ENCODE data around the gene CD160. TPM values are rescaled to one million over a fixed set of nuclear protein-coding genes. Genes with fewer than 3 reads are reported as not detected.

CD160 gene
- polyA plus RNA-seq, 6 donors from 2014 or later, result 0.24 to 0.86 (median 0.51) TPM; not detected in 1

DNA sequence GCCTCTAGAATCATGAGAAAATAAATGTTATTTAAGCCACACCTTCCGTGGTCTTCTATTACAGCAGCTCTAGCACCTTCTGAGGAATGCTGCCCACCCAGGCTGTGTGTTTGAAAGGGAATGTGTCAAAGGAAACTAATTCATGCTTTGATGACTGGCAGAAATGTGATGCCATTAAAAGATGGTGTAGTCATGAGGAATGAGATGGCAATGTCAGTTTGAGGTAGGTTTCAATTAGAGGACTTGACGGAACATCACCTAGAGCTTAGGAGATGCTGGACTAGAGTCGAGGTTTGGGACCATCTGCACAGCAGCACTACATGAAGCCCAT is 22.7 kb upstream of the CD160 start:
- no peak overlapping the region for H3K4me3 Mint-ChIP-seq
- peaks cover 0 to 6% (median 0%) of the 10 kb centered on the region in 3 donors for H3K27me3 Mint-ChIP-seq
- ATAC-seq (ENCODE audit: low read depth in 2 of 2) (no peak), DNase-seq (no peak)
- H3K27ac Mint-ChIP-seq, result peak overlapping the region in 1 of 6 donors; percentile 57
- no peaks in the 10 kb centered on the region for H3K36me3 Mint-ChIP-seq
- H3K9me3 Mint-ChIP-seq, result peaks cover 0 to 2% (median 0%) of the 10 kb centered on the region in 7 donors
- H3K4me1 Mint-ChIP-seq, result peaks cover 0 to 6% (median 4%) of the 10 kb centered on the region in 3 donors

DNA sequence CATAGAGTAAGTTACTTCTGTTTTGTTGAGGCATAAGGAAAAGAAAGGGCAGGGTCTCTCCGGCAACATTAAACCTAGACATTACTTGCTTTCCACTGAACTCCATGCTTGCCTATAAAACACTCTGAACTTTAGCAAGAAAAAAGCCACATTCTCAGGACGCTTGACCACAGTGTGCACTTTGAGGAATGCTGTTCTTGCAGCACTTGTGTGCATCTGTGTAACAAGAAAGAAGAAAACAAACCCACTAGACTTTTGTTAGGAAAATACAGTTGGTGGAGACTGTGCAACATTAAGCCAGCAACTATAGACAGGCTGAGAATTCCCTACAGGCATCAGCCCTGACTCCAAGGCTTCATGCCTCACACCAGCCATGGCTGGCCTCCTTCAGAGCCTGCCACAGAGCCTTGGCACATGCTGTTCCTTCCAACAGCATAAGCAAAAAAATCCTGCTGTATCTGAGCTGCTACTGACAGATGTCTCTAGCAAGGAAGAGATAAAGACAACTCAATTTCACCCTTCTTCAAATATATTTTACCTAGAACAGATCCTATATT is 17.9 kb upstream of the CD160 start:
- Mint-ChIP-seq H3K27me3 (peaks cover 0 to 6% (median 0%) of the 10 kb centered on the region in 3 donors), H3K36me3 (no peaks in the 10 kb centered on the region), H3K4me1 (peaks cover 0 to 4% (median 0%) of the 10 kb centered on the region in 3 donors), H3K4me3 (no peak overlapping the region), H3K9me3 (peaks cover 0 to 2% (median 0%) of the 10 kb centered on the region in 7 donors), H3K27ac (no peak overlapping the region)
- no peak for DNase-seq
- no peak for ATAC-seq (ENCODE audit: low read depth in 2 of 2)

DNA sequence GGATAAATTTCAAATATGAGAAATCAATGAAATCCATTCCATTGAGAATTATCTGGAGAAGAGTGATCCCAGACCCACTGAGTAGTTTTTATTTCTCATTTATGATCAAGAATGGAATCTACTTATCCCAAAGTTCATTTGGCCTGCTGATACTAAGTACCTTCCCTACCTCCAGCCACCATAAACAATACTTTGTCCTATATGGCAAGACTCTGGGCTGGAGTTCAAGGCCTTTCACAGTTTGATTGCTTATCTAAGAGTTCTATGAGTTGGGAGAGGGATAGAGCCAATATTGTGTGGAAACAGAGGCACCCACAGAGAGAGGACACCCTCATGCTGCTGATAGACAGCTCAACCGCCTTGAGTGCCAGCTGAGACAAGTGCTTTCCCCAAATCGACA is 17.2 kb upstream of the CD160 start:
- no peaks in the 10 kb centered on the region for H3K9me3 Mint-ChIP-seq
- no peak overlapping the region for H3K27ac Mint-ChIP-seq
- no peaks in the 10 kb centered on the region for H3K36me3 Mint-ChIP-seq
- ATAC-seq (ENCODE audit: low read depth in 2 of 2), result no peak
- no peaks in the 10 kb centered on the region for H3K4me1 Mint-ChIP-seq
- no peak for DNase-seq
- no peak overlapping the region for H3K4me3 Mint-ChIP-seq
- peaks cover 0 to 3% (median 0%) of the 10 kb centered on the region in 3 donors for H3K27me3 Mint-ChIP-seq

DNA sequence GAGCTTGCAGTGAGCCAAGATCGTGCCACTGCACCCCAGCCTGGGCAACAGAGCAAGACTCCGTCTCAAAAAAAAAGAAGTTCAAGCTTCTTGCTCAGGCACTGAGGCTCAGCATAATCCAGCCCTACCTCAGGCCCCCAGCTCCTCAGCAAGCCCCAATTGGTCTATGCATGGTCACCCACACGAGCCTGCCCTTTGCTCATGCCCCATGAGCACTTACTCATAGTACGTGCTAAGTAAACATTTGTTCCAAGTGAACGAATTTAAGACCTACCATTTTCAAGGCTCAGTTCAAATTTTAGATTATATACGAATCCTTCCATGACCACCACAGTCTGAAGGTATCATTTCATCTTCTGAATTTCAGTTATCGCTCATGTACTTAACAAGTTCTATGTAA is 16.5 kb upstream of the CD160 start:
- no peaks in the 10 kb centered on the region for H3K9me3 Mint-ChIP-seq
- H3K36me3 Mint-ChIP-seq, result no peaks in the 10 kb centered on the region
- H3K27me3 Mint-ChIP-seq, result no peaks in the 10 kb centered on the region
- no peak overlapping the region for H3K27ac Mint-ChIP-seq
- no peak for ATAC-seq (ENCODE audit: low read depth in 2 of 2)
- DNase-seq, result no peak
- no peaks in the 10 kb centered on the region for H3K4me1 Mint-ChIP-seq
- no peak overlapping the region for H3K4me3 Mint-ChIP-seq

DNA sequence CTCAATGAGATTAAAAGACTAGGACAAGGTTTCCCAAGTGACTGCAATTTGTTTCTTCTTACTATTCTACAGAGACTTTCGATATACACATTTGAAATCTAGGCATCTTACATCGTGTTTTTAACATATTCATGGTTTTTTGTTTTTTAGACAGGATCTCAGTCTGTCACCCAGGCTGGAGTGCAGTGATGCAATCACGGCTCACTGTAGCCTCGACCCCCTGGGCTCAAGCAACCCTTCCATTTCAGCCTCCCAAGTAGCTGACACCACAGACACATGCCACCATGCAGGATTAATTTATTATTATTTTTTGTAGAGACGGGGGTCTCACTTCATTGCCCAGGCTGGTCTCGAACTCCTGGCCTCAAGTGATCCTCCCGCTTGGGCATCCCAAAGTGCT is 13.7 kb upstream of the CD160 start:
- Mint-ChIP-seq H3K9me3 (peaks cover 0 to 4% (median 0%) of the 10 kb centered on the region in 7 donors), H3K4me3 (no peak overlapping the region), H3K27me3 (peaks cover 0 to 8% (median 0%) of the 10 kb centered on the region in 3 donors), H3K36me3 (peaks cover 4 to 7% of the 10 kb centered on the region in 2 donors), H3K27ac (no peak overlapping the region), H3K4me1 (peaks cover 0 to 2% (median 0%) of the 10 kb centered on the region in 3 donors)
- no peak for DNase-seq
- ATAC-seq (ENCODE audit: low read depth in 2 of 2), result no peak

DNA sequence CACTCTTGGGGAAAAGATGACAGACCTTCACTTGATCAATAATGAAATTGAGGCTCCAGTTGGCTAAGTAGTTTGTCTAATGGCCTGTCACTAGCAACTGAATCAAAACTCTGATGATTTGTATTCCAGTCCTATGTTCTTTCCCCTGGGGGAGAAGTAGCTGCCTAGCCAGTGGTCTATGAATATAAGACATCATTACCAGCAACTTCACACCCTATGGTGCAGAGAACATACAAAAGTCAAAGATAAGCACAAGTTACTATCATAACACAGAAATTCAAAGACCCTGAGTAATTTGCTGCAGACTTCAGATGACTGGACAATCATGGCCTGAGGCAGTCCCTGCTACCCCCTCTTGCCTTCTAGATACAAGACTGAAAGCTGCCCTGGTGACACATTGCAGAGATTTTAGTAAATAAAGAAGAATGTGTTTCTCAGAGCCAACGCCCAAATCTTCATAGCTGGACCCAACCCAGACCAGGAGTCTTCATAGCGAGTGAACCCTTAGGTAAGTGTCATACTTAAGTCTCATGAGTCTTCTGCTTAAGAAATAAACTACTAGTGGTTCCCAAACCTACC is 13.1 kb upstream of the CD160 start:
- peaks cover 0 to 4% (median 0%) of the 10 kb centered on the region in 7 donors for H3K9me3 Mint-ChIP-seq

DNA sequence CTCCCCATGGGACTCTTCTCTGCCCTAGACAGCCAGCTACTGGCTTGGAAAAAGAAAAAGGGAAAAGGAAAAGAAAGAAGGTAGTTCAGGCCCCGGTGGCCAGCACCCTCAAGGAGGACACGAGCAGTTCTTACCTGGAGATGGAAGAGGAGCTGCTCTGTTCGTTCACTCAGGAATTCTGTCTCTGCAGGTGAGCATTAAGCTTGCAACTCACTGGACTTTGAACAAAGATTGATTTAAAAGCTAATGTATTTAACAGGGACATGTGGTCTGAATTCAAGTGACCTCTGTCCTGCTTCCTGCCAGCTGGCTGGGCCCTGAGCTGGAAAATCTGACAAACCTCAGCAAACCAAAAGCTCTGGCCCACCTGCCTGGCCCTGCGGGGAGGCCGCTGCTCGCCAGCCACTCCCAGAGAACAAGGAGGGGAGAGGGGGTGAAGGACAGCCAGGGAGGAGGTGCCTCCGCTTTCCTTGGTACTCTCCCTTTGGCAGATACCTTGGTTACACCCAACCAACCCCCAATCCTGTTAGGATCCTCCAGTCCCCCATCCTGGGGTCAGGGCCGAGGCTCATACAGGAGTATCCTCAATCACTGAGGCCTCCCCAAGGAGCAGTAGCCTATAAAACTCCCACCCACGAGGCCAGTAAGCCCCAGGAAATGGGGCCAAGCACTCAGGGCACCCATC is 12.0 kb upstream of the CD160 start, which contains the start of gene PDZK1:
TSS of gene PDZK1 (minus strand) at position 186 of the 685 bp plus-strand sequence. CDS start 19,347 bp downstream, outside the sequence.
- no peak for ATAC-seq (ENCODE audit: low read depth in 2 of 2)
- no peak for DNase-seq
- H3K9me3 Mint-ChIP-seq, result peaks cover 0 to 4% (median 0%) of the 10 kb centered on the region in 7 donors
- H3K27me3 Mint-ChIP-seq, result peaks cover 0 to 8% (median 0%) of the 10 kb centered on the region in 3 donors
- H3K36me3 Mint-ChIP-seq, result peaks cover 4 to 7% of the 10 kb centered on the region in 2 donors
- no peak within 1 kb of the TSS for H3K4me3 Mint-ChIP-seq
- peak within 1 kb of the TSS in 1 of 6 donors; percentile 62 for H3K27ac Mint-ChIP-seq
- H3K4me1 Mint-ChIP-seq, result peaks cover 0 to 2% (median 0%) of the 10 kb centered on the region in 3 donors

More for the DNA sequence above, 13.1 kb upstream of the CD160 start:
- H3K27ac Mint-ChIP-seq, result no peak overlapping the region
- DNase-seq (no peak), ATAC-seq (ENCODE audit: low read depth in 2 of 2) (no peak)
- peaks cover 4 to 7% of the 10 kb centered on the region in 2 donors for H3K36me3 Mint-ChIP-seq
- H3K27me3 Mint-ChIP-seq, result peaks cover 0 to 8% (median 0%) of the 10 kb centered on the region in 3 donors
- no peak overlapping the region for H3K4me3 Mint-ChIP-seq
- peaks cover 0 to 2% (median 0%) of the 10 kb centered on the region in 3 donors for H3K4me1 Mint-ChIP-seq

DNA sequence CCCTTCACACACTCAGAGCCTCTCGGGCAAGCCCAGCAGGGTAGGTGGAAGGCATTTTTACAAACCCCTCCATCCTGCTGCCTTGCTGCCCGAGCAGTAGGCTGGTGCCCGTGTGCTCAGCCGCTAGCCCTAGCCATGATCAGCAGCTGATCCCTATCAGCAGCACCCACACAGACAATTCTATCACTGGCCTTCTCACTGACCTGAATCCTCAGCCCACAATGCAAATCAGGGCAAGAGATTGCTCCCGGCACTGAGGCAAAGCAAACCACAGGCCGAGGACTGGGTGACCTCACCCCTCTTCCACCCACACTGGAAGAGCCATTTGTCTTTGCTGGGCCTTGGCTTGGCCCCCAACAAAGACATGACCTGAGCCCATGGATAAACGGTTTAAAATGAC is 11.2 kb upstream of the CD160 start:
- peaks cover 4 to 7% of the 10 kb centered on the region in 2 donors for H3K36me3 Mint-ChIP-seq
- H3K27me3 Mint-ChIP-seq, result peaks cover 0 to 8% (median 0%) of the 10 kb centered on the region in 3 donors
- H3K4me3 Mint-ChIP-seq, result no peak overlapping the region
- H3K4me1 Mint-ChIP-seq, result peaks cover 0 to 2% (median 0%) of the 10 kb centered on the region in 3 donors
- ATAC-seq (ENCODE audit: low read depth in 2 of 2), result no peak
- H3K27ac Mint-ChIP-seq, result peak overlapping the region in 1 of 6 donors; percentile 62
- DNase-seq, result no peak
- H3K9me3 Mint-ChIP-seq, result peaks cover 0 to 4% (median 0%) of the 10 kb centered on the region in 7 donors

DNA sequence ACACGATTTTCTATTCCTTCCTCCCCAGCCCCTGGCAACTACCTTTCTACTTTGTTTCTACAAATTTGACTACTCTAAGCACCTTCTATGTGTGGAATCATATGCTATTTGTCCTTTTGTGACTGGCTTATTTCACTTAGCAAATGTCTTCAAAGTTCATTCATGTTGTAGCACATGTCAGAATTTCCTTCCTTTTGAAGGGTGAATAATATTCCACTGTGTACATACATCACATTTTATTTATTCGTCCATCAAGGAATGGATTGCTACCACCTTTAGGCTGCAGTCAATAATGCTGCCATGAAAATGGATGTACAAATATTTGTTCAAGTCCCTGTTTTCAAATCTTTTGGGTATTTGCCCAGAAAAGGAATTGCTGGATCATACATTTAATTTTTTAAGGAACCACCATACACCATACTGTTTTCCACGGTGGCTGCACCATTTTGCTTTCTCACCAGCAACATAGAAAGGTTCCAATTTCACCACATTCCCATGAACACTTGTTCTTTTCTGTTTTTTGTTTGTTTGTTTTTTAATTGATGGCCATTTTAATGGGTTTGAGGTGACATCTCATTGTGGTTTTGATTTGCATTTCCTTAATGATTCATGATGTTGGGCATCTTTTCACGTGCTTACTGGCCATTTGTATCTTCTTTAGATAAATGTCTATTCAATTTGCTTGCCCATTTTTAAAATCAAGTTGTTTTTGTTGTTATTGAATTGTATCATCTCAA is 8.8 kb upstream of the CD160 start:
- H3K9me3 Mint-ChIP-seq, result peaks cover 0 to 4% (median 0%) of the 10 kb centered on the region in 7 donors
- H3K4me1 Mint-ChIP-seq, result peaks cover 0 to 2% (median 0%) of the 10 kb centered on the region in 3 donors
- ATAC-seq (ENCODE audit: low read depth in 2 of 2) (no peak), DNase-seq (no peak)
- H3K27me3 Mint-ChIP-seq, result peaks cover 0 to 8% (median 0%) of the 10 kb centered on the region in 3 donors
- H3K4me3 Mint-ChIP-seq, result no peak overlapping the region
- peaks cover 4 to 7% of the 10 kb centered on the region in 2 donors for H3K36me3 Mint-ChIP-seq
- H3K27ac Mint-ChIP-seq, result no peak overlapping the region

DNA sequence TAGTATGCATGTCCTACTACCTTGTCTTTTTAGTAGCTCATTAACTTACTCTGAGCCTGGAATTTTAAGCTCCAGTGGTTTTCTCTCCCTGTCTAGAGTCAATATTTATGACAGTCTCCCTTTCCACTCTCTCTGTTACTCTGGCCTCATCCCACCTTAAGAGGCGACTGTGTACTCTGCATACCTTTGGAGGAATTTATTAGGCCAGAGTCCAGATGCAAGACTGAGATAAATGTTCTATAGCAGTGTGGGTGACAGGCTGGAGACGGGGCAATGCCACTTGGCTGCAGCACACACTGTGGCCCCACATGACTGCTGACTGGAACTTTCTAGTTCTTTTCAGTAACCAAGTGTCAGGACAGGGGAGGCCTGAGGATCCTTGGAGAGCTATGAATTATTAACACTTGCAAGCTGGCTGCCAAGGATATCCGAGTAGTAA is 8.1 kb upstream of the CD160 start:
- Mint-ChIP-seq H3K4me1 (peaks cover 0 to 2% (median 0%) of the 10 kb centered on the region in 3 donors), H3K4me3 (no peak overlapping the region), H3K36me3 (peaks cover 4 to 7% of the 10 kb centered on the region in 2 donors), H3K27me3 (peaks cover 0 to 8% (median 0%) of the 10 kb centered on the region in 3 donors), H3K9me3 (peaks cover 0 to 4% (median 0%) of the 10 kb centered on the region in 7 donors), H3K27ac (no peak overlapping the region)
- no peak for ATAC-seq (ENCODE audit: low read depth in 2 of 2)
- DNase-seq, result no peak

DNA sequence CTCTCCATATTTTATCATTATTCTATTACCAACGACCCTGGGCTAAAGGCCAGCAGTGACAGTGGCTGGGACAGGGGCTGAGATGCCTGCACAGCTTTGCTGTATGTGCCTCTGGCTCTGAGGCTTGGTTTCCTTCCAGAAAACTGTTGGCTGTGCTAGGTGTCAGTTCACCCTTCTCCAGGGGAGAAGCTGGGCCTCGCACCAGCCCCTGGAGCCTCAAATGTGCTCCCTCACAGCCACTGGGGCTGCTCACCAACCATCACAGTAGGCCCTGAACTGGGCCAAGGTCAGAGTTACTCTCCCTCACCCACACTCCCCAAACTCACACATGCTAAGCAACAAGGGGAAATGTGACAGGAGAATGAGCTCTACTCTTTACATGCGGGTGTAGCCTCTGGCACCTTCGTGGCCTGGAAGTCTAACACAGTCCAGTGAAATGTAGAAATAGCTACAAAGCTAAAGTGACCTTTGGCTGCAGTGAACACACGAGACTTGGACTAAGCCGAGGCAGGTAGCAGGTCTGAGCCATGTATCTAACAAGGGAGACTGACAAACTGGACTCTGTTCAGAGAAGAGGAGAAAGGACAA is 4.7 kb upstream of the CD160 start:
- no peak overlapping the region for H3K4me3 Mint-ChIP-seq
- ATAC-seq (ENCODE audit: low read depth in 2 of 2) (no peak), DNase-seq (no peak)
- no peaks in the 10 kb centered on the region for H3K4me1 Mint-ChIP-seq
- H3K36me3 Mint-ChIP-seq, result peaks cover 4 to 7% of the 10 kb centered on the region in 2 donors
- H3K27ac Mint-ChIP-seq, result no peak overlapping the region
- peaks cover 0 to 4% (median 0%) of the 10 kb centered on the region in 7 donors for H3K9me3 Mint-ChIP-seq
- H3K27me3 Mint-ChIP-seq, result peaks cover 7 to 13% (median 10%) of the 10 kb centered on the region in 3 donors

DNA sequence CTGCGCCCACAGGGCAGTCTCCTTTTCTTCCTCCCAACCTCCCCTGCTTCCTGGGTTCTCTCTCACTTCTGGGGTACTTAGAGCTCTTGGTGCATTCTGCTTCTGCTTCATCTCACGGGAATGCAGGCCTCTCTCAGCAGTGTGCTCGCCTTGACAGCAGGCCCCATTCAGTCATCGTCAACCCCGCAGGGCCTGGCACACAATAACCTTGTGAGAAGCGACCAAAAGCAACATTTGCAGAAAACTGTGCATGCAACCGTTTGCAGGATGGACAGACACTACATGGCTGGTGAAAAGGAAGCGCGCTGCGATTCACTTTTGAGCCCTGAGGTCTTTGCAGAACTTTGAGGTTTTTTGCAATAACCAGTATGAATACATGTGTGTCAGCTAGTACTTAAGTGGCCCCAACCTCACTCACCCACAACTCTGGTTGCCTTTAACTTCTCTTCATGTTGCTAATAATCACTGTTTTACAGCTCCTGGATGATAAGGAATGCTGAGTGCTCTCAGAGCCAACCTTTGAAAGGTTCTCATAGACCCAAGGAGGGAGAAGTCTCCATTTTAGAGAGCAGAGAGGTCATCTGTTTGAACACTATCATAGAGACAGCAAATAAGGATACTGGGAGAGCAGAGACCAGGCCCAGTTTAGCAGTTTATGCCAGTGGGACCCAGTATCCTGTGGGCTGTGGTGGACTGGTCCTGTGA is 2.5 kb upstream of the CD160 start:
- no peaks in the 10 kb centered on the region for H3K9me3 Mint-ChIP-seq
- H3K27me3 Mint-ChIP-seq, result peaks cover 16 to 32% (median 17%) of the 10 kb centered on the region in 3 donors
- ATAC-seq (ENCODE audit: low read depth in 2 of 2) (no peak), DNase-seq (no peak)
- H3K4me3 Mint-ChIP-seq, result no peak overlapping the region
- H3K4me1 Mint-ChIP-seq, result peaks cover 9 to 10% (median 10%) of the 10 kb centered on the region in 3 donors
- no peaks in the 10 kb centered on the region for H3K36me3 Mint-ChIP-seq
- H3K27ac Mint-ChIP-seq, result peak overlapping the region in 2 of 6 donors; percentile 27 to 41

Measured in naive B cell (primary cell).